KMS-11 (cell line): ENCODE measurements around the gene TMEM72.

Experiments used
- H2AFZ ChIP-seq: fragments of 200-600 bp; sonication (generic); 2 replicates; pipeline ENCODE4 v1.6.1; 2016; ENCODE audit warnings: antibody characterized with exemption, mixed run types, low read depth
- H3K27ac ChIP-seq: fragments of 200-600 bp; sonication (generic); 2 replicates; pipeline ENCODE4 v1.6.1; 2016; ENCODE audit warnings: mild to moderate bottlenecking, mixed run types
- H3K27me3 ChIP-seq: fragments of 200-600 bp; sonication (generic); 2 replicates; pipeline ENCODE4 v1.6.1; 2017; ENCODE audit warnings: mild to moderate bottlenecking, low read depth, mixed run types, moderate library complexity; ENCODE audit not compliant: insufficient read depth
- H3K36me3 ChIP-seq: fragments of 200-600 bp; sonication (generic); 2 replicates; pipeline ENCODE4 v1.6.1; 2017; ENCODE audit warnings: mild to moderate bottlenecking, mixed run types; ENCODE audit not compliant: insufficient read depth
- H3K4me1 ChIP-seq: fragments of 200-600 bp; sonication (generic); 2 replicates; pipeline ENCODE4 v1.6.1; 2016; ENCODE audit warnings: mild to moderate bottlenecking, low read depth, mixed run types; ENCODE audit not compliant: poor library complexity, severe bottlenecking
- H3K4me2 ChIP-seq: fragments of 200-600 bp; sonication (generic); 2 replicates; pipeline ENCODE4 v1.7.0; 2016; ENCODE audit warnings: mild to moderate bottlenecking, mixed run types
- H3K4me3 ChIP-seq: fragments of 200-600 bp; sonication (generic); IDR thresholded peaks from 2 replicates; pipeline ENCODE4 v1.6.1; 2017; ENCODE audit warnings: low read depth, low read length, mixed read lengths; ENCODE audit not compliant: insufficient read depth
- H3K79me2 ChIP-seq: fragments of 200-600 bp; sonication (generic); 2 replicates; pipeline ENCODE4 v1.6.1; 2016; ENCODE audit warnings: low read depth, mixed run types; ENCODE audit not compliant: insufficient read depth
- H3K9ac ChIP-seq: fragments of 200-600 bp; sonication (generic); 2 replicates; pipeline ENCODE4 v1.6.1; 2016; ENCODE audit warnings: mild to moderate bottlenecking, mixed run types
- H4K20me1 ChIP-seq: fragments of 200-600 bp; sonication (generic); 2 replicates; pipeline ENCODE4 v1.6.1; 2016; ENCODE audit warnings: mild to moderate bottlenecking, mixed run types; ENCODE audit not compliant: insufficient read depth
- CTCF ChIP-seq: fragments of 200-600 bp; sonication (generic); conservative IDR thresholded peaks from 2 replicates; pipeline ENCODE4 v1.6.1; 2017; ENCODE audit warnings: low read depth, mild to moderate bottlenecking, antibody characterized with exemption, low read length, moderate library complexity, mixed read lengths

Gene TMEM72

GRCh38 chr10:44966816-44967509, 55.8 kb downstream of the TMEM72 start:
- Histone ChIP-seq H3K79me2 (peaks cover 92% of the 10 kb centered on the region), H3K36me3 (peaks cover 9% of the 10 kb centered on the region; the same call in 1 of the 2 replicates), H4K20me1 (no peaks in the 10 kb centered on the region), H3K4me3 (no peak overlapping the region), H2AFZ (no peak overlapping the region), H3K9ac (no peak overlapping the region), H3K27me3 (no peaks in the 10 kb centered on the region), H3K4me1 (peaks cover 84% of the 10 kb centered on the region), H3K27ac (peak overlapping the region; percentile 89; the same call in 1 of the 2 replicates), H3K4me2 (peak overlapping the region; percentile 100)
- peak; percentile 44; the same call in 1 of the 2 replicates for TF ChIP-seq CTCF

- peak overlapping the region; percentile 89 for H3K27ac ChIP-seq
- no peak overlapping the region for H3K9ac ChIP-seq
- no peak overlapping the region for H2AFZ ChIP-seq
- no peaks in the 10 kb centered on the region for H3K27me3 ChIP-seq
- H3K79me2 ChIP-seq, result peaks cover 92% of the 10 kb centered on the region
- H4K20me1 ChIP-seq, result no peaks in the 10 kb centered on the region
- H3K4me3 ChIP-seq, result no peak overlapping the region
- H3K4me2 ChIP-seq, result peak overlapping the region; percentile 46
- H3K36me3 ChIP-seq, result peaks cover 9% of the 10 kb centered on the region; the same call in 1 of the 2 replicates
- peaks cover 90% of the 10 kb centered on the region for H3K4me1 ChIP-seq
- TF ChIP-seq CTCF, result no peak
Measured at GRCh38 chr10:44967616-44968015, 56.5 kb downstream of the TMEM72 start.

GRCh38 chr10:44968091-44968490, 57.0 kb downstream of the TMEM72 start:
- H3K79me2 ChIP-seq, result peaks cover 88% of the 10 kb centered on the region
- no peak overlapping the region for H3K4me3 ChIP-seq
- peaks cover 9% of the 10 kb centered on the region; the same call in 1 of the 2 replicates for H3K36me3 ChIP-seq
- H3K4me2 ChIP-seq, result peak overlapping the region; percentile 46
- H4K20me1 ChIP-seq, result no peaks in the 10 kb centered on the region
- H2AFZ ChIP-seq, result no peak overlapping the region
- no peaks in the 10 kb centered on the region for H3K27me3 ChIP-seq
- H3K9ac ChIP-seq, result no peak overlapping the region
- no peak for TF ChIP-seq CTCF
- H3K4me1 ChIP-seq, result peaks cover 95% of the 10 kb centered on the region
- H3K27ac ChIP-seq, result peak overlapping the region; percentile 89

GRCh38 chr10:44968500-44969400, 57.6 kb downstream of the TMEM72 start:
- peaks cover 100% of the 10 kb centered on the region for H3K4me1 ChIP-seq
- no peaks in the 10 kb centered on the region for H3K27me3 ChIP-seq
- peaks cover 9% of the 10 kb centered on the region; the same call in 1 of the 2 replicates for H3K36me3 ChIP-seq
- H4K20me1 ChIP-seq, result no peaks in the 10 kb centered on the region
- H3K9ac ChIP-seq, result no peak overlapping the region; the same call in 1 of the 2 replicates
- peak overlapping the region; percentile 46; the same call in 1 of the 2 replicates for H3K4me2 ChIP-seq
- H2AFZ ChIP-seq, result no peak overlapping the region
- peaks cover 85% of the 10 kb centered on the region for H3K79me2 ChIP-seq
- no peak for TF ChIP-seq CTCF
- H3K4me3 ChIP-seq, result no peak overlapping the region
- H3K27ac ChIP-seq, result peak overlapping the region; percentile 89; the same call in 1 of the 2 replicates
